ENCODE results near the gene STRN. TPM values are rescaled to one million over a fixed set of nuclear protein-coding genes. Genes with fewer than 3 reads are reported as not detected.
A peak's percentile ranks its signal among the peaks of the same experiment; 100 is the strongest.

The STRN gene
- total and polyA plus RNA-seq, 2 of the 13 experiments (the other 11 are each of a cell fraction or from before 2014, with no cell fraction given) = 10.4 to 19.3 TPM

DNA sequence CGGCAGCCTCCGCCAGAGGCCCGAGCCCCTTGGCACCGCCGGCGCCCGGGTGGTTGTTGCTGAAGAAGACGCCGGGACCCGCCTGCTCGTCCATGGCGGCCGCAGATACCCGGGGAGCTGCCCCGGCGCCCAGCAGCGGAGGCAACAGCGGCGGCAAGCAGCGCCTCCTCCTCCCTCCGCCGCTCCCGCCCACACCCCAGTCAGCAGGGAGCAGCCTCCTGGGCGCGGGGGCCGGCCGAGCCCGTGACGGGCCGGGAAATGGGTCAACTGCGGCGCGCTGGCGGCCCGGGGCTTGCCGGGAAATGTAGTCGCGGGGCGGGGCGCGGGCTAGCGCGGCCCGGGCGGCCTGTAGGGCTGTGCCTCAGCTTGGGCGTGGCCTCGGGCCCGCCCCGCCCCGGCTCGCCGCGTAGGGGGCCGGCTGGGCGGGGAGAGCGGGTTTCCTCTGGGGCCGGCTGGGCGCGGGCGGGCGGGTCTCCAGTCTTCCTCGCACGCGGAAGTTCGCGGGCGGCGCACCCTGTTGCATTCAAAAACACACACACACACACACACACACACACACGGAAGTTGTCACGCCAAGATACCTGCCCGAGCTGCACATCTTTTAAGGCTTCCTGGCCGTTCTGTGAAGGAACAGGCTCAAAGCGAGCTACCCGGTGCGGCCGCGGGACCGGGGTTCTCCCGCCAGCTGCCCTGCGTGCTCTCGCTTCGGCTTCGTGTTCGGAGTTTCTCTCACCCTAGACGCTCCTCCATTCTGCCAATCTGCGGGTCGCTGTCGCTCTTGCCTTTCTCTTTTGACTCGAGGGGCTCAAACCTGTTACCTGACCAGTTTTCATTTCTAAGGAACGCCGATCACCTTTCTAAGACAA, at the start of gene STRN (continued):
- TF ChIP-seq TEAD2 (CRISPR knock-in tag; IDR thresholded peaks at IDR 0.05) (0 out of 2 replicates have a peak, but pooled peaks have one; percentile 48), ZNF598 (CRISPR knock-in tag; IDR thresholded peaks at IDR 0.05; ENCODE audit: borderline replicate concordance) (peak; percentile 79; the same call in 1 of the 2 replicates), ZNF264 (CRISPR knock-in tag; IDR thresholded peaks at IDR 0.05) (no peak), HNRNPK (IDR thresholded peaks at IDR 0.05; ENCODE audit: low read depth, low read length, poor library complexity, severe bottlenecking) (peak; percentile 70), ZSCAN31 (CRISPR knock-in tag; IDR thresholded peaks at IDR 0.05; ENCODE audit: low read depth) (peak; percentile 81; the same call in 1 of the 2 replicates), ZBTB1 (CRISPR knock-in tag; IDR thresholded peaks at IDR 0.05; ENCODE audit: borderline replicate concordance) (no peak), ZNF235 (CRISPR knock-in tag; IDR thresholded peaks at IDR 0.05; ENCODE audit: borderline replicate concordance) (peak; percentile 20; the same call in 1 of the 2 replicates), SOX5 (CRISPR knock-in tag; IDR thresholded peaks at IDR 0.05; ENCODE audit: borderline replicate concordance) (peak; percentile 32; the same call in 1 of the 2 replicates), KDM5B (CRISPR knock-in tag; IDR thresholded peaks at IDR 0.05; ENCODE audit: borderline replicate concordance) (peak; percentile 71; the same call in 1 of the 2 replicates), GTF3A (CRISPR knock-in tag; conservative IDR thresholded peaks at IDR 0.05) (peak; percentile 68; the same call in 1 of the 2 replicates), ARNTL (CRISPR knock-in tag; IDR thresholded peaks at IDR 0.05) (peak; percentile 74), ZNF329 (CRISPR knock-in tag; IDR thresholded peaks at IDR 0.05; ENCODE audit: low read depth) (peak; percentile 52; the same call in 1 of the 2 replicates), ZNF530 (CRISPR knock-in tag; IDR thresholded peaks at IDR 0.05; ENCODE audit: low read depth) (peak; percentile 74; the same call in 1 of the 2 replicates), GZF1 (CRISPR knock-in tag; IDR thresholded peaks at IDR 0.05) (no peak), KDM1A (CRISPR knock-in tag; IDR thresholded peaks at IDR 0.05) (no peak), ARID2 (CRISPR knock-in tag; IDR thresholded peaks at IDR 0.05; ENCODE audit: borderline replicate concordance) (0 out of 2 replicates have a peak, but pooled peaks have one; percentile 83), SUZ12 (IDR thresholded peaks at IDR 0.05; ENCODE audit: low read depth, low read length) (peak; percentile 70)
- TF ChIP-seq, protein P1, sequence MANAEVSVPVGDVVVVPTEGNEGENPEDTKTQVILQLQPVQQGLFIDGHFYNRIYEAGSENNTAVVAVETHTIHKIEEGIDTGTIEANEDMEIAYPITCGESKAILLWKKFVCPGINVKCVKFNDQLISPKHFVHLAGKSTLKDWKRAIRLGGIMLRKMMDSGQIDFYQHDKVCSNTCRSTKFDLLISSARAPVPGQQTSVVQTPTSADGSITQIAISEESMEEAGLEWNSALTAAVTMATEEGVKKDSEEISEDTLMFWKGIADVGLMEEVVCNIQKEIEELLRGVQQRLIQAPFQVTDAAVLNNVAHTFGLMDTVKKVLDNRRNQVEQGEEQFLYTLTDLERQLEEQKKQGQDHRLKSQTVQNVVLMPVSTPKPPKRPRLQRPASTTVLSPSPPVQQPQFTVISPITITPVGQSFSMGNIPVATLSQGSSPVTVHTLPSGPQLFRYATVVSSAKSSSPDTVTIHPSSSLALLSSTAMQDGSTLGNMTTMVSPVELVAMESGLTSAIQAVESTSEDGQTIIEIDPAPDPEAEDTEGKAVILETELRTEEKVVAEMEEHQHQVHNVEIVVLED (CRISPR knock-in tag; IDR thresholded peaks at IDR 0.05; ENCODE audit: borderline replicate concordance) = peak; percentile 88
- TF ChIP-seq, protein P2, sequence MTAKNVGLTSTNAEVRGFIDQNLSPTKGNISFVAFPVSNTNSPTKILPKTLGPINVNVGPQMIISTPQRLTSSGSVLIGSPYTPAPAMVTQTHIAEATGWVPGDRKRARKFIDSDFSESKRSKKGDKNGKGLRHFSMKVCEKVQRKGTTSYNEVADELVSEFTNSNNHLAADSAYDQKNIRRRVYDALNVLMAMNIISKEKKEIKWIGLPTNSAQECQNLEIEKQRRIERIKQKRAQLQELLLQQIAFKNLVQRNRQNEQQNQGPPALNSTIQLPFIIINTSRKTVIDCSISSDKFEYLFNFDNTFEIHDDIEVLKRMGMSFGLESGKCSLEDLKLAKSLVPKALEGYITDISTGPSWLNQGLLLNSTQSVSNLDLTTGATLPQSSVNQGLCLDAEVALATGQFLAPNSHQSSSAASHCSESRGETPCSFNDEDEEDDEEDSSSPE (CRISPR knock-in tag; IDR thresholded peaks at IDR 0.05) = peak; percentile 86
- TF ChIP-seq, protein P3, sequence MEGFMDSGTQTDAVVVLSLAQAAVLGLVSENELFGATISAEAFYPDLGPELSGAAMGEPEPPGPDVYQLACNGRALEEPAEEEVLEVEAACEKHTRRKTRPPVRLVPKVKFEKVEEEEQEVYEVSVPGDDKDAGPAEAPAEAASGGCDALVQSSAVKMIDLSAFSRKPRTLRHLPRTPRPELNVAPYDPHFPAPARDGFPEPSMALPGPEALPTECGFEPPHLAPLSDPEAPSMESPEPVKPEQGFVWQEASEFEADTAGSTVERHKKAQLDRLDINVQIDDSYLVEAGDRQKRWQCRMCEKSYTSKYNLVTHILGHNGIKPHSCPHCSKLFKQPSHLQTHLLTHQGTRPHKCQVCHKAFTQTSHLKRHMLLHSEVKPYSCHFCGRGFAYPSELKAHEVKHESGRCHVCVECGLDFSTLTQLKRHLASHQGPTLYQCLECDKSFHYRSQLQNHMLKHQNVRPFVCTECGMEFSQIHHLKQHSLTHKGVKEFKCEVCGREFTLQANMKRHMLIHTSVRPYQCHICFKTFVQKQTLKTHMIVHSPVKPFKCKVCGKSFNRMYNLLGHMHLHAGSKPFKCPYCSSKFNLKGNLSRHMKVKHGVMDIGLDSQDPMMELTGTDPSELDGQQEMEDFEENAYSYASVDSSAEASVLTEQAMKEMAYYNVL (CRISPR knock-in tag; IDR thresholded peaks at IDR 0.05; ENCODE audit: borderline replicate concordance) = 0 out of 2 replicates have a peak, but pooled peaks have one; percentile 35
- TF ChIP-seq, protein P4, sequence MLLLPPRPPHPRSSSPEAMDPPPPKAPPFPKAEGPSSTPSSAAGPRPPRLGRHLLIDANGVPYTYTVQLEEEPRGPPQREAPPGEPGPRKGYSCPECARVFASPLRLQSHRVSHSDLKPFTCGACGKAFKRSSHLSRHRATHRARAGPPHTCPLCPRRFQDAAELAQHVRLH (CRISPR knock-in tag; IDR thresholded peaks at IDR 0.05; ENCODE audit: borderline replicate concordance, low read depth) = peak; percentile 72; the same call in 1 of the 2 replicates
- TF ChIP-seq, protein P5, sequence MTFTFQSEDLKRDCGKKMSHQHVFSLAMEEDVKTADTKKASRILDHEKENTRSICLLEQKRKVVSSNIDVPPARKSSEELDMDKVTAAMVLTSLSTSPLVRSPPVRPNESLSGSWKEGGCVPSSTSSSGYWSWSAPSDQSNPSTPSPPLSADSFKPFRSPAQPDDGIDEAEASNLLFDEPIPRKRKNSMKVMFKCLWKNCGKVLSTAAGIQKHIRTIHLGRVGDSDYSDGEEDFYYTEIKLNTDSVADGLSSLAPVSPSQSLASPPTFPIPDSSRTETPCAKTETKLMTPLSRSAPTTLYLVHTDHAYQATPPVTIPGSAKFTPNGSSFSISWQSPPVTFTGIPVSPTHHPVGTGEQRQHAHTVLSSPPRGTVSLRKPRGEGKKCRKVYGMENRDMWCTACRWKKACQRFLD (CRISPR knock-in tag; IDR thresholded peaks at IDR 0.05; ENCODE audit: borderline replicate concordance) = peak; percentile 69; the same call in 1 of the 2 replicates
